Neuronal stem cell (in vitro differentiated cells): ENCODE measurements around the gene ANLN.
A peak's percentile ranks its signal among the peaks of the same experiment; 100 is the strongest.

Source experiments
- DNase-seq: peaks from one replicate; pipeline ENCODE4 v3.0.0-alpha.2; 2013; ENCODE audit warnings: low spot score
- H2AFZ ChIP-seq: one replicate; pipeline ENCODE4 v1.6.1; 2013; ENCODE audit warnings: mild to moderate bottlenecking, low read length, inconsistent platforms
- H2AK5ac ChIP-seq: 2 replicates; pipeline ENCODE4 v1.6.1; 2013; ENCODE audit warnings: low read depth, mild to moderate bottlenecking, inconsistent platforms, low read length, moderate library complexity, mixed read lengths
- H2BK120ac ChIP-seq: 2 replicates; pipeline ENCODE4 v1.6.1; 2013; ENCODE audit warnings: low read depth, mild to moderate bottlenecking, inconsistent platforms, low read length, moderate library complexity, mixed read lengths
- H2BK12ac ChIP-seq: one replicate; pipeline ENCODE4 v1.6.1; 2013; ENCODE audit warnings: low read length, inconsistent platforms
- H2BK15ac ChIP-seq: 2 replicates; pipeline ENCODE4 v1.6.1; 2013; ENCODE audit warnings: mild to moderate bottlenecking, low read length, inconsistent platforms, mixed read lengths
- H2BK5ac ChIP-seq: one replicate; pipeline ENCODE4 v1.6.1; 2013; ENCODE audit warnings: inconsistent platforms, mild to moderate bottlenecking, low read length, moderate library complexity
- H3K14ac ChIP-seq: one replicate; pipeline ENCODE4 v1.6.1; 2013; ENCODE audit warnings: low read length, inconsistent platforms
- H3K18ac ChIP-seq: 2 replicates; pipeline ENCODE4 v1.6.1; 2013; ENCODE audit warnings: low read length, inconsistent platforms
- H3K23ac ChIP-seq: 2 replicates; pipeline ENCODE4 v1.6.1; 2013; ENCODE audit warnings: low read depth, mild to moderate bottlenecking, mixed read lengths, low read length, inconsistent platforms; ENCODE audit not compliant: poor library complexity
- H3K27ac ChIP-seq: replicated peaks from 3 replicates; pipeline ENCODE4 v1.5.1; 2013; ENCODE audit warnings: low read length, inconsistent platforms
- H3K27me3 ChIP-seq, 3 experiments: 2 replicates each; pipeline ENCODE4 v1.6.1; 2013; ENCODE audit warnings: low read length in 3 of 3, mild to moderate bottlenecking in 2 of 3, inconsistent platforms in 1 of 3, low read depth in 1 of 3, mixed read lengths in 1 of 3, moderate library complexity in 1 of 3; ENCODE audit not compliant: control insufficient read depth in 3 of 3, insufficient read depth in 3 of 3
- H3K36me3 ChIP-seq, 2 donors: replicated peaks in 1 of 2; 2 replicates each; pipeline ENCODE4 v1.6.1; 2013; ENCODE audit warnings: low read length in 2 of 2; ENCODE audit not compliant: control insufficient read depth in 2 of 2, insufficient read depth in 2 of 2
- H3K4ac ChIP-seq: 2 replicates; pipeline ENCODE4 v1.6.1; 2013; ENCODE audit warnings: inconsistent platforms, mild to moderate bottlenecking, low read length, moderate library complexity
- H3K4me1 ChIP-seq, 2 donors: 1 replicate in 1 of 2; 2 replicates in 1 of 2; pipeline ENCODE4 v1.6.1; 2013; ENCODE audit warnings: low read length in 2 of 2, low read depth in 1 of 2; ENCODE audit not compliant: control insufficient read depth in 2 of 2, insufficient read depth in 1 of 2
- H3K4me2 ChIP-seq: one replicate; pipeline ENCODE4 v1.6.1; 2013; ENCODE audit warnings: mild to moderate bottlenecking, low read length, inconsistent platforms; ENCODE audit not compliant: insufficient read depth, poor library complexity, severe bottlenecking
- H3K4me3 ChIP-seq, 2 donors: 2 replicates each; pipeline ENCODE4 v1.5.1; 2013; ENCODE audit warnings: low read length in 2 of 2, mild to moderate bottlenecking in 2 of 2, inconsistent platforms in 1 of 2, moderate library complexity in 1 of 2
- H3K79me1 ChIP-seq: one replicate; pipeline ENCODE4 v1.6.1; 2013; ENCODE audit warnings: low read depth, mild to moderate bottlenecking, inconsistent platforms, low read length, moderate library complexity
- H3K9ac ChIP-seq: one replicate; pipeline ENCODE4 v1.6.1; 2013; ENCODE audit warnings: mild to moderate bottlenecking, low read depth, low read length, inconsistent platforms; ENCODE audit not compliant: poor library complexity
- H3K9me3 ChIP-seq, 2 donors: replicated peaks in 1 of 2; 2 replicates each; pipeline versions ENCODE3 to v1.6.1; 2013; ENCODE audit warnings: low read length in 2 of 2, mild to moderate bottlenecking in 2 of 2, inconsistent platforms in 1 of 2, low read depth in 1 of 2, mixed read lengths in 1 of 2, moderate library complexity in 1 of 2; ENCODE audit not compliant: control insufficient read depth in 2 of 2, insufficient read depth in 1 of 2
- H4K8ac ChIP-seq: one replicate; pipeline ENCODE4 v1.6.1; 2013; ENCODE audit warnings: low read depth, mild to moderate bottlenecking, inconsistent platforms, low read length, moderate library complexity
- H4K91ac ChIP-seq: one replicate; pipeline ENCODE4 v1.6.1; 2013; ENCODE audit warnings: low read length, low read depth, mild to moderate bottlenecking, inconsistent platforms; ENCODE audit not compliant: poor library complexity
- WGBS, 2 donors: extraction: QIAGEN DNeasy Blood & Tissue Kit; methylation state at CpG; one replicate each; pipeline ENCODE4 v1.1.7; 2013; ENCODE audit warnings: missing lambda C conversion rate in 2 of 2, mixed read lengths in 1 of 2; ENCODE audit not compliant: insufficient read length in 2 of 2, insufficient replicate concordance in 1 of 2; ENCODE audit errors: extremely low coverage in 2 of 2; 5-methylcytosine and 5-hydroxymethylcytosine counted together

ANLN gene

GRCh38 chr7:36400036-36400435, 10.4 kb downstream of the ANLN start:
- Histone ChIP-seq H3K9me3 (peaks cover 3 to 9% of the 10 kb centered on the region in 2 donors), H2BK15ac (no peak overlapping the region), H3K79me1 (peaks cover 4% of the 10 kb centered on the region), H2AK5ac (no peak overlapping the region), H4K91ac (no peak overlapping the region), H3K4ac (no peak overlapping the region), H2BK12ac (no peak overlapping the region), H2BK5ac (no peak overlapping the region), H4K8ac (no peak overlapping the region), H3K27ac (no peak overlapping the region), H3K4me1 (no peaks in the 10 kb centered on the region), H3K27me3 (no peaks in the 10 kb centered on the region), H3K18ac (no peak overlapping the region), H3K4me3 (no peak overlapping the region), H3K14ac (no peak overlapping the region), H3K4me2 (no peak overlapping the region), H3K36me3 (peaks cover 30 to 91% of the 10 kb centered on the region in 2 donors), H3K9ac (no peak overlapping the region), H2AFZ (no peak overlapping the region), H2BK120ac (no peak overlapping the region), H3K23ac (no peak overlapping the region)
- WGBS, 2 donors: no CpG with 5 or more reads among the region's 3 CpGs
- no peak for DNase-seq

DNA sequence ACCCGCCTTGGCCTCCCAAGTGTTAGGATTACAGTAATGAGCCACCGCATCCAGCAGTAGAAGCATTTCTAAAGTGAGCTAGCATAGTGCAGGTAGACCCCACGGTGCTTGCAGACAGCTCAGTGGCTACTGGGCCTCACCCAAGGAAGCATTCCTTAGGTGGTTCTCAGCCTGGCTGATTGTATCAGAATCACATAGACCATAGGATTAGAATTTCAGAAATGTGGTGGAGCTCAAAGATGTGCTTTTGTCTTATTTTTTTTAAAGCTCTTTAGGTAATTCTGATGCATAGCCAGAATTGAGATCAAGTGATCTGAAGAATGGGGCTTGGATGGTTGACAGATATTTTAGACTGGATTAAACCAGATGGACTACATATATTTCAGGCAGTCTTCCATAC, 10.9 kb downstream of the ANLN start:
- H2BK15ac ChIP-seq: no peak overlapping the region
- peaks cover 29 to 92% of the 10 kb centered on the region in 2 donors for H3K36me3 ChIP-seq
- no peak overlapping the region for H3K18ac ChIP-seq

GRCh38 chr7:36403452-36403851, 13.8 kb downstream of the ANLN start:
- H3K79me1 ChIP-seq: peaks cover 2% of the 10 kb centered on the region
- no peaks in the 10 kb centered on the region for H3K4me1 ChIP-seq
- H4K8ac ChIP-seq: no peak overlapping the region
- H2BK15ac ChIP-seq: no peak overlapping the region
- H4K91ac ChIP-seq: no peak overlapping the region
- no peaks in the 10 kb centered on the region for H3K9me3 ChIP-seq
- H2AFZ ChIP-seq: no peak overlapping the region
- H3K4ac ChIP-seq: no peak overlapping the region
- no peak for DNase-seq
- H3K36me3 ChIP-seq: peaks cover 26 to 92% of the 10 kb centered on the region in 2 donors
- no peak overlapping the region for H2BK5ac ChIP-seq
- no peak overlapping the region for H3K9ac ChIP-seq
- H3K4me3 ChIP-seq: no peak overlapping the region
- H3K27me3 ChIP-seq: no peaks in the 10 kb centered on the region
- H3K18ac ChIP-seq: no peak overlapping the region
- H3K27ac ChIP-seq: no peak overlapping the region
- H3K23ac ChIP-seq: no peak overlapping the region
- H2BK12ac ChIP-seq: no peak overlapping the region
- no peak overlapping the region for H3K4me2 ChIP-seq
- H2AK5ac ChIP-seq: no peak overlapping the region
- H3K14ac ChIP-seq: no peak overlapping the region
- H2BK120ac ChIP-seq: no peak overlapping the region
- 100% methylated on average over 2 of the region's 7 CpGs; no CpG with 5 or more reads in 1 of the 2 donors for WGBS, 2 donors

More for the DNA sequence above, 10.9 kb downstream of the ANLN start:
- no peak overlapping the region for H4K91ac ChIP-seq
- no peak overlapping the region for H3K4me2 ChIP-seq
- H3K4me1 ChIP-seq: no peaks in the 10 kb centered on the region
- no peak overlapping the region for H3K27ac ChIP-seq
- H3K14ac ChIP-seq: no peak overlapping the region
- no peak overlapping the region for H2BK5ac ChIP-seq
- peak overlapping the region; percentile 1 for H3K9ac ChIP-seq
- H3K4me3 ChIP-seq: no peak overlapping the region
- no peak overlapping the region for H2AK5ac ChIP-seq
- H2AFZ ChIP-seq: no peak overlapping the region
- peaks cover 4% of the 10 kb centered on the region for H3K79me1 ChIP-seq
- no CpG with 5 or more reads among the region's 3 CpGs for WGBS, 2 donors
- H3K9me3 ChIP-seq: peaks cover under 1 to 3% of the 10 kb centered on the region in 2 donors
- H3K27me3 ChIP-seq: no peaks in the 10 kb centered on the region
- no peak overlapping the region for H2BK120ac ChIP-seq
- DNase-seq: no peak
- H3K23ac ChIP-seq: no peak overlapping the region
- no peak overlapping the region for H4K8ac ChIP-seq
- no peak overlapping the region for H2BK12ac ChIP-seq
- H3K4ac ChIP-seq: no peak overlapping the region

GRCh38 chr7:36404639-36405408, 15.2 kb downstream of the ANLN start:
- no peak overlapping the region for H2BK5ac ChIP-seq
- no peaks in the 10 kb centered on the region for H3K4me1 ChIP-seq
- H2BK12ac ChIP-seq: no peak overlapping the region
- no peak overlapping the region for H3K27ac ChIP-seq
- no peak overlapping the region for H2AFZ ChIP-seq
- H3K36me3 ChIP-seq: peaks cover 26 to 92% of the 10 kb centered on the region in 2 donors
- H3K18ac ChIP-seq: no peak overlapping the region
- H3K27me3 ChIP-seq: no peaks in the 10 kb centered on the region
- DNase-seq: no peak
- no peak overlapping the region for H3K14ac ChIP-seq
- no peak overlapping the region for H3K4me2 ChIP-seq
- H3K23ac ChIP-seq: no peak overlapping the region
- H3K9ac ChIP-seq: no peak overlapping the region
- H3K79me1 ChIP-seq: no peaks in the 10 kb centered on the region
- no peak overlapping the region for H3K4ac ChIP-seq
- H2AK5ac ChIP-seq: no peak overlapping the region
- H2BK120ac ChIP-seq: no peak overlapping the region
- H2BK15ac ChIP-seq: no peak overlapping the region
- no peak overlapping the region for H4K91ac ChIP-seq
- WGBS, 2 donors: no CpG with 5 or more reads among the region's 7 CpGs
- no peak overlapping the region for H4K8ac ChIP-seq
- H3K4me3 ChIP-seq: no peak overlapping the region
- H3K9me3 ChIP-seq: no peaks in the 10 kb centered on the region
